GM13977 (cell line): ENCODE measurements around the gene PMP22.

Source experiments
- DNase-seq: peaks from one replicate; pipeline ENCODE4 v3.0.0; 2012; ENCODE audit warnings: low spot score
- in situ Hi-C: fragments of 300-500 bp; cut with MboI; formaldehyde crosslinking; loops from one replicate; pipeline ENCODE4 v1.12.0; 2022; ENCODE audit warnings: low sequenced_read_pairs, low pct_unique_long_range_greater_than_20kb, mixed read lengths, inconsistent platforms; ENCODE audit not compliant: unreplicated experiment
- TF ChIP-seq, protein P1 (sequence below): IDR thresholded peaks from 2 replicates; pipeline ENCODE4 v1.5.1; 2012; ENCODE audit warnings: mild to moderate bottlenecking, control low read depth; ENCODE audit not compliant: insufficient read depth; ENCODE audit errors: extremely low read depth, missing control alignments

PMP22 gene

GRCh38 chr17:15264542-15264941 is 584 bp downstream of the PMP22 start:
- TF ChIP-seq, protein P1, sequence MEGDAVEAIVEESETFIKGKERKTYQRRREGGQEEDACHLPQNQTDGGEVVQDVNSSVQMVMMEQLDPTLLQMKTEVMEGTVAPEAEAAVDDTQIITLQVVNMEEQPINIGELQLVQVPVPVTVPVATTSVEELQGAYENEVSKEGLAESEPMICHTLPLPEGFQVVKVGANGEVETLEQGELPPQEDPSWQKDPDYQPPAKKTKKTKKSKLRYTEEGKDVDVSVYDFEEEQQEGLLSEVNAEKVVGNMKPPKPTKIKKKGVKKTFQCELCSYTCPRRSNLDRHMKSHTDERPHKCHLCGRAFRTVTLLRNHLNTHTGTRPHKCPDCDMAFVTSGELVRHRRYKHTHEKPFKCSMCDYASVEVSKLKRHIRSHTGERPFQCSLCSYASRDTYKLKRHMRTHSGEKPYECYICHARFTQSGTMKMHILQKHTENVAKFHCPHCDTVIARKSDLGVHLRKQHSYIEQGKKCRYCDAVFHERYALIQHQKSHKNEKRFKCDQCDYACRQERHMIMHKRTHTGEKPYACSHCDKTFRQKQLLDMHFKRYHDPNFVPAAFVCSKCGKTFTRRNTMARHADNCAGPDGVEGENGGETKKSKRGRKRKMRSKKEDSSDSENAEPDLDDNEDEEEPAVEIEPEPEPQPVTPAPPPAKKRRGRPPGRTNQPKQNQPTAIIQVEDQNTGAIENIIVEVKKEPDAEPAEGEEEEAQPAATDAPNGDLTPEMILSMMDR = no peak
- in situ Hi-C loops = loop anchor here (25.0 kb wide), 1 partner anchor 248 kb away; no protein-coding TSS in a partner anchor
- no peak for DNase-seq

DNA sequence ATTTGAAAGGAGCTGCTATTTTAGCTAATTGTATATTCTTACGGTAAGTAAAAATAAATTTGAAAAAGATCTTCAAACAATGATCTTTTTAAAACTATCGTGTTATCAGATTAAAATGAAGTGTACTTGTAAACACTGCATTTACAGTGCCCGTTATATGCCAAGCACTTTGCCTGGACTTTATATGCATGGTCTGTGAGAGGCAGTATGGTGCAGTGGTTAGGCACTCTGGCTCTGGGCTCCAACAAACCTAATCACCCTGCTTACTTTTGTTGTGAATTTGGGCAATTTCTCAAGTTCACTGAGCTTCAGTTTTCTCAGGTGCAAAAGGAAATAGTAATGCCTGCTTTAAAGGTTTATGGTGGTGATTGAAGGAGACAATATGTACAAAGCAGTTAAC is 1.4 kb downstream of the PMP22 start:
- in situ Hi-C loops = loop anchor here (25.0 kb wide), 1 partner anchor 249 kb away; no protein-coding TSS in a partner anchor
- TF ChIP-seq, protein P1 = no peak

GRCh38 chr17:15263206-15263579 is 1.9 kb downstream of the PMP22 start:
- TF ChIP-seq, protein P1 = no peak
- in situ Hi-C loops = loop anchor here (25.0 kb wide), 1 partner anchor 249 kb away; no protein-coding TSS in a partner anchor
- no peak for DNase-seq

More for the DNA sequence above, 1.4 kb downstream of the PMP22 start:
- no peak for DNase-seq

GRCh38 chr17:15262291-15263205 is 2.6 kb downstream of the PMP22 start:
- in situ Hi-C loops = loop anchor here (25.0 kb wide), 1 partner anchor 250 kb away; no protein-coding TSS in a partner anchor
- DNase-seq = no peak
- TF ChIP-seq, protein P1 = no peak

- DNase-seq = no peak
- in situ Hi-C loops = loop anchor here (25.0 kb wide), 1 partner anchor 250 kb away; no protein-coding TSS in a partner anchor
- TF ChIP-seq, protein P1 = no peak
These were observed 3.3 kb downstream of the PMP22 start for GRCh38 chr17:15261802-15262290.

DNA sequence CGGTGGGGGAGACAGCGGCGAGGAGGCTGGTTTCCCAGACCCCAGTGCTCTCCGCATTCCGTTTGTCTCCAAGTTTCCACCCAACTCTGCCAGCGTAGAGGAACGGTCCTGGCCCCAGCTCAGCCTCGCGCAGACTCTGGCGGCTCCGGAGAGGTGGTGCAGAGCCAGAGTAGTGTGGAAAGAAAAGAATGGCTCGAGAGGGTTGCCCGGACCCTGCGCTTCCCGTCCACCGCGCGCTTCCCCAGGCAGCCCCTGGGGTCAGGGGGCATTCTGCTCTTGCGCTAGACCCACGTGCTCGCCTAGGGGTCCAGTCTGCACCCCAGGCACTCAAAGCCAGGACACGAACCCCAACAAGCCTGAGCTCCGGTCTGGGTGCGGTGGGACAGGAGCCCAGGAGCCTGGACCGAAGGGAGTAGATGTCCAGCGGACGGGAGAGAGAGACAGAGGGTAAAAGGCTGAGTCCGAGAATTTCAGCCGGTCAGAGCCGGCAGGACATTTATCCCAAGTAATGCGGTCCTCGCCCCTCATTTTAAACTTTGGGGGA is 3.8 kb downstream of the PMP22 start:
- DNase-seq = peak; percentile 33
- TF ChIP-seq, protein P1 = no peak
- in situ Hi-C loops = loop anchor here (25.0 kb wide), 1 partner anchor 251 kb away; no protein-coding TSS in a partner anchor
